GM21723 (cell line): ENCODE data around the gene SLC39A13.

ENCODE experiments used
- ATAC-seq: cut with Tn5 transposase; IDR thresholded peaks from one replicate; pipeline ENCODE4 v1.9.1; 2021; ENCODE audit warnings: mild to moderate bottlenecking, moderate library complexity; ENCODE audit not compliant: unreplicated experiment

SLC39A13 gene

GRCh38 chr11:47407746-47408590, at the start of gene SLC39A13:
Gene SLC39A13 (plus strand): TSS chr11:47408590. CDS start chr11:47410095, 1,505 bp downstream.
- peak; percentile 79 for ATAC-seq

GRCh38 chr11:47358731-47359051, 49.7 kb upstream of the SLC39A13 start:
- no peak for ATAC-seq

- no peak for ATAC-seq
These were observed 49.2 kb upstream of the SLC39A13 start for GRCh38 chr11:47359162-47359561.

- ATAC-seq = no peak
These were observed 48.8 kb upstream of the SLC39A13 start for GRCh38 chr11:47359586-47359985.

- ATAC-seq = no peak
These were observed 48.0 kb upstream of the SLC39A13 start for GRCh38 chr11:47360341-47360740.

- no peak for ATAC-seq
These were observed 47.0 kb upstream of the SLC39A13 start for GRCh38 chr11:47361419-47361818.

- no peak for ATAC-seq
These were observed 42.3 kb upstream of the SLC39A13 start for GRCh38 chr11:47366020-47366490.

- ATAC-seq = no peak
These were observed 38.7 kb upstream of the SLC39A13 start for GRCh38 chr11:47369676-47370075.

GRCh38 chr11:47372422-47372821, 36.0 kb upstream of the SLC39A13 start:
- no peak for ATAC-seq

- no peak for ATAC-seq
These were observed 34.3 kb upstream of the SLC39A13 start for GRCh38 chr11:47373876-47374719.

GRCh38 chr11:47374720-47375019, 33.7 kb upstream of the SLC39A13 start:
- ATAC-seq = no peak

GRCh38 chr11:47375020-47375419, 33.4 kb upstream of the SLC39A13 start:
- no peak for ATAC-seq

- ATAC-seq = no peak
These were observed 32.8 kb upstream of the SLC39A13 start for GRCh38 chr11:47375546-47376085.

GRCh38 chr11:47376107-47376524, 32.3 kb upstream of the SLC39A13 start:
- no peak for ATAC-seq

- ATAC-seq = peak; percentile 48
These were observed 31.6 kb upstream of the SLC39A13 start for GRCh38 chr11:47376525-47377371.

GRCh38 chr11:47377571-47378009, 30.8 kb upstream of the SLC39A13 start:
- no peak for ATAC-seq

- peak; percentile 76 for ATAC-seq
These were observed 30.2 kb upstream of the SLC39A13 start, which contains the start of gene SPI1 for GRCh38 chr11:47378010-47378835. Gene SPI1 (minus strand): TSS chr11:47378547. CDS start chr11:47378353, 194 bp downstream.

- ATAC-seq = no peak
These were observed 29.6 kb upstream of the SLC39A13 start for GRCh38 chr11:47378836-47379170.

- ATAC-seq = no peak
These were observed 29.1 kb upstream of the SLC39A13 start for GRCh38 chr11:47379317-47379716.

- ATAC-seq = no peak
These were observed 28.3 kb upstream of the SLC39A13 start for GRCh38 chr11:47380078-47380477.
